CMK (cell line): ENCODE results near the gene C19orf33.

Source experiments
- DNase-seq: peaks from one replicate; pipeline ENCODE4 v3.0.0-alpha.2; 2010; ENCODE audit warnings: low read depth

C19orf33 gene

GRCh38 chr19:38280030-38280921, 23.8 kb upstream of the C19orf33 start:
- no peak for DNase-seq

GRCh38 chr19:38281811-38282566, 22.1 kb upstream of the C19orf33 start:
- DNase-seq = no peak

DNA sequence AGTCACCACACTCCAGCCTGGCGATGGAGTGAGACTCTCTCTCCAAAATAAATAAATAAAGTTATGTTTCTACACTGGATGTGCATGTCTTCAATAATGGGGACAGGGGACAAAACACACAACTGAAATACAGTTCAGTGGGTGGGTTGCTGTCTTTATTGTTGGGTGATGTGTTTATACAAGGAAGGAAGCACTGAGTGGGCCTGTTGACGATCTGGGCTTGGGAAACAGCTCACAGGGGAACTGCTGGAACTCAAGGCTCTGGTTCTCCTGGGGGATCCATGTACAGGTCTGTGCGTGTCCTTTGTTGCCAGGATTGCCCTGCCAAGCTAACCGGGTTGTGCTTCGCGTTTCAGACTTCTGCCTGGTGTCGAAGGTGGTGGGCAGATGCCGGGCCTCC, 20.8 kb upstream of the C19orf33 start:
- no peak for DNase-seq

GRCh38 chr19:38284422-38284821, 19.6 kb upstream of the C19orf33 start:
- no peak for DNase-seq

GRCh38 chr19:38285567-38285966, 18.5 kb upstream of the C19orf33 start:
- DNase-seq = no peak

- DNase-seq = no peak
These were observed 16.4 kb upstream of the C19orf33 start for GRCh38 chr19:38287604-38288003.

DNA sequence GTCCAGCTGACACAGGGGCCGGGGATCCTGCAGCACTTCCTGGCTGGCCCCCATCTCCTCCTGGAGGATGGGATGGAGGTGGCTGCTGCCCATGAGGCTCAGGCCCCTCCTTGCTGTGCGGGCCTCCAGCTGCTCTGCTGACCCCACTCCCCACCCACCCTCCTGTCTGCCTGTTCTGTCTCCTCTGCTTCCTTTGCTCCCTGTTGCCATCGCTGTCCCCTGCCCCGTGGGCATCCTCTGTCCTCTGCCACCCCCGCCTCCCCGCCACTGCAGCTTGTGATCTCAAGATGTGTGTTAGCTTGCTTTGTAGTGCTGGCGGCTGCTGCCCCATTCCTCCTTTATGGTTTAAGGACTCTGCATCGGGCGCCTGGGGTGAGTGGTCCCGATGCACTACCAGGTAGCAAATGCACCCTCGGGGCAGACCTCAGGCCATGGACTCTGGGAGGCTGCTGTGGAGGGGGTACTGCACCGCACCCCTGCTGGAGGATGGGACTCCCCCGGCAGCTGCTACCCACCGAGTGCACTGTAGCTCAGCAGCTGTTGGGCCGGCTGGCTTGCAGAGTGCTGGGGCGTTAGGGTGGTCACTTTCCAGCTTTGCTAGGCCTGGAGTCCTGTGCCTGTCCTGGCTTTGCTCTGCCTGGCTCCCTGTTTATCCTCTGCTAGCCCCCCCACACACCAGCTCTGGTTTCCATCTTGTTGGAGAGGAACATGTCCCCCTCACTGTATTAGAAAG, 15.8 kb upstream of the C19orf33 start:
- no peak for DNase-seq

DNA sequence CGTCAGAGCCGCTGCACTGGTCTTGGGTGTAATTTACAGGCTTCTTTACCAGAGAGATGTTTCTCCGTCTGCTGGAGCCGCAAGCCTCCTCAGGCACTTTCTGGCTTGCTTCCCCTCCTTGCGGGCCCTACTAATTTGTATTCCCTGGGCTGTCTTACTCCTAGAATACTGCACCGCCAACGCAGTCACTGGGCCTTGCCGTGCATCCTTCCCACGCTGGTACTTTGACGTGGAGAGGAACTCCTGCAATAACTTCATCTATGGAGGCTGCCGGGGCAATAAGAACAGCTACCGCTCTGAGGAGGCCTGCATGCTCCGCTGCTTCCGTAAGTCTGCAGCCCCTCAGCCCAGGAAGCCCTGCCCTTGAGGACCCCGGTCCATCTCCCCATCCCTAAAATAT, 14.1 kb upstream of the C19orf33 start:
- DNase-seq = no peak

DNA sequence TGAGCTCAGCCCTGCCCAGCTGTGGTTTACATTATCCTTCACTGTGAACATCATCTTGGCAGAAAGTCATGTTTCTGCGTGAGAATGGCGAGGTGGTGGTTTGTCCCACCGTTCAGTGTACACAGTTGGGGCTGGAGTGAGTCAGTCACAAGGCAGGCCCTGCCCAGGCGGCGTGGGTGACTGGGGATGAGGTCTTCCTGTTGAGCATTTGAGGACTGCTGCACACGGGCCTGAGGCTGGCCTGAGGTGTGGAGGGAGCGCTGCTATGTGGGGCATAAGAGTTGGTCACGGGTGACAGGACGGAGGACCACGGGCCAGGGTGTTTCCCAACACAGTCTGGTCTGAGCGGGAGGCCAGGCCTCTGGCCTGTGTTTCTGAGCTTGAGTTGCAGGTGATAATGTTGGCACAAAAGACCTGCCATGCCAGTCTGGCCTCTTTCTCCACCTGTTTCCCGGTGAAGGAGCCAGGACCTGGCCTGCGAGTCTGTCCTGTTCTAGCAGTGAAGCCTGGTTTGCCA, 13.4 kb upstream of the C19orf33 start:
- DNase-seq = no peak

GRCh38 chr19:38291855-38292254, 12.2 kb upstream of the C19orf33 start:
- DNase-seq = no peak

GRCh38 chr19:38293281-38293680, 10.8 kb upstream of the C19orf33 start:
- DNase-seq = no peak

GRCh38 chr19:38294090-38294489, 10.0 kb upstream of the C19orf33 start:
- no peak for DNase-seq

DNA sequence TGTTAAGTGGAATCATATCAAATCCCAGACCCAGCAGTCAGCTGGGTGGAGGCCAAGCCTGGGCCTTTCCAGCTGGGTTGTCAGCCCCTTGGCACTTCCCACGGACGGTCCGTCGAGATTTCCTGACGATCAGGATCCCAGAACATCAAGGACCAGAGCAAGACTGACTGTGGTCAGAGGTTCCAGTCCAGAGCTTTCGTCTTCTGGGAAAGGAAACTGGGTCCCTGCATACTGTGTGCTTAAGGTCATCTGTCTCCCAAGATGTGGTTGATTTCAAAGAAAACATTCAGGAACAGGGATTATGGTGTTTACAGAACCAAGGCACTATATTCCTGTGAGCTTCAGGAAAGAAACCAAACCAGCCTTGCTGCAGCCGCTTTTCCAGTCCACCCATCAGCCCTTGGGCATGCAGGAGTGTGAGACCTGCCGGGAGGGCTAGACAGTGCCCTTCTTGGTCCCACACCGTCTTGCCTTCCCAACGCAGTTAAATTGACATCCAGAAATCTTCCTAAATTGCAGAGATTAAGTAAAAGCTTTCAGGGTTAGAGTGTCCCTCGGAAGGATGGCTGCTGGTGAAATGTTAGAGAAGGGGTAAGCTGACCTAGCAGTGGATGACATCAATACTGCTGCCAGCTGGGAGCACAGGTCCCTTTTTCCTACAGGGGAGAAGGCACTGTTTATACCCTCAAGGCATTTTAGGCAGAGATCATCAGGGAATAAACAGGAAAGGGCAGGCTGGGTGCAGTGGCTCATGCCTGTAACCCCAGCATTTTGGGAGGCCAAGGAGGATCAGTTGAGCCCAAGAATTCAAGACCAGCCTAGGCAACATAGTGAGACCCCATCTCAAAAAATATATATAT, 5.0 kb upstream of the C19orf33 start:
- no peak for DNase-seq

GRCh38 chr19:38304352-38304865, 358 bp downstream of the C19orf33 start:
- no peak for DNase-seq

DNA sequence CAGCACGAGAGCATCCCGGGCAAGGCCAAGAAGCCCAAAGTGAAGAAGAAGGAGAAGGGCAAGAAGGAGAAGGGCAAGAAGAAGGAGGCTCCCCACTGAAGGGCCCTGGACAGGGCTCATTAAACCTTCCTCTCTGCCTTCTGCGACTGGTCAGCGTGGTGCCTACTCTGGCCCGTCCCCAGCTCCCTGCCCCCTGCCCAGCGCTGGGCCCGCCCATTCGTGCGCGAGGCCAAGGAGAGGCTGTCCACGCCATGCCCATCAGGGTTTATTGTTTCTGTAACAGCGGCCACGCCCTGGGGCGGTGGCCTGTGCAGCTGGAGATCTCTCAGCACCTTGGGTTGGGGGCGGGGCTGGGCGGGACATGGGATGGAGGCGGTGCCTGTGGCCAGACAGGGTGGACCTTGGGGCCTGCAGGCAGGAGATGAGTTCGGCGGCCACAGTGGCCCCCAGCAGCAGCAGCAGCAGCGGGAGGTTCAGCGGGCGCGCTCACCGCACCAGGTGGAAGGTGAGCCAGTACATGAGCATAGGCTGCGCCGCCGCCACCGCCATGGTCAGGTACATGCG, 897 bp downstream of the C19orf33 start:
- no peak for DNase-seq

DNA sequence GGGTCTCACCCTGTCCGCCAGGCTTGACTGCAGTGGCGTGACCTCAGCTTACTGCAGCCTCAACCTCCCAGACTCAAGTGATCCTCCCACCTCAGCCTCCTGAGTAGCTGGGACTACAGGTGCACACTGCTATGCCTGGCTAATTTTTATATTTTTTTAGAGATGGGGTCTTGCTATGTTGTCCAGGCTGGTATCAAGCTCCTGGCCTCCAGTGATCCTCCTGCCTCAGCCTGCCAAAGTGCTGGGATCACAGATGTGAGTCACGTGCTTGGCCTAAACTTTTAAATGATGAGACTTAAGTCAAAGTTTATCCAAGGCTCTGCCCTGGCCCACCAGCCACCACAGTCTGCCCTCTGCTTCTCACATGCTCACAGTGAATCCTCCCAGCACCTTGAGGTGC, 2.2 kb downstream of the C19orf33 start:
- no peak for DNase-seq

DNA sequence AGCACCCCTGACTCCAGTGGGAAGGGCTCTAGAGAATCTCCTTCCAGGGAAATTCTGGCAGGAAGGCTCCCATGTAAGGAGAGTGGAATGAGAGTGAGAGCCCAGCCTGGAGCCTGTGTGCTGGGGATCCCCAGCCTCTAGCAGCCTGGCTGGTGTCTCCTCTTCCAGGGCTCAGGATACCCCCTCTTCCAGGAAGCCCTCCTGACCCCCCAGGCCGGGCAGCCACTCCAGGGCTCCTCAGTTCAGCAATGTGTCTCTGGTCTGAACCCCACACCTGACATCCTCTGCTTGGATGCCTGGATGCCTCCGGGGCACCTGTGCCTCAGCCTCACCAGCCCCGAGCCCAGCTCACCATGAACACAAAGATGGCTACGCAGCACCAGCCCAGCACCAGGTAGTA, 3.0 kb downstream of the C19orf33 start:
- no peak for DNase-seq

DNA sequence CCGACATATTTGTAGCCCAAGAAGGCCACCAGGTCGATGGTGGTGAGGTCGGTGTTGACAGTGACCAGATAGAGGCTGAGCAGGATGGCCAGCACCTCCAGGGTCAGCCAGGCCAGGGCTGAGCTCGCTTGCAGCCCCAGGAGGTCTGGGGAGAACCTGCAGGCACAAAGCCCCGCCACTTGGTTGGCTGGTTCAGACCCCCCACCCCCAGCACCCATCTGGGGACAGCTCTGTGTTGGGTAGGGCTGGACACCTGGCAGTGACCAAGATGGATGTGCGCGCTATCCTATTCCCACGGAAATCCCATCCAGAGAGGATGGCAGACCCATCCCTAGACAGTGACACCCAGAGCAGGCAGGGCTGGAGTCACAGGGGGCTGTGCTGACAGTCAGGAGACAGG, 3.5 kb downstream of the C19orf33 start:
- no peak for DNase-seq

GRCh38 chr19:38308006-38308766, 4.1 kb downstream of the C19orf33 start:
- no peak for DNase-seq
